Type B pancreatic cell (in vitro differentiated cells): ENCODE results near the gene TCF7L2. TPM values are rescaled to one million over a fixed set of nuclear protein-coding genes. Genes with fewer than 3 reads are reported as not detected.

Experiments used
- DNase-seq: peaks from one replicate; pipeline ENCODE4 v3.0.0; 2021; ENCODE audit warnings: mixed read lengths; ENCODE audit not compliant: unreplicated experiment; ENCODE audit errors: extremely low spot score
- H3K27ac Mint-ChIP-seq: 2 replicates; pipeline ENCODE4 v1.8.0; 2021; ENCODE audit warnings: mild to moderate bottlenecking, mixed read lengths
- H3K27me3 Mint-ChIP-seq: 2 replicates; pipeline ENCODE4 v1.8.0; 2021; ENCODE audit warnings: mixed read lengths
- H3K36me3 Mint-ChIP-seq: 2 replicates; pipeline ENCODE4 v1.8.0; 2021; ENCODE audit warnings: mixed read lengths
- H3K4me1 Mint-ChIP-seq: one replicate; pipeline ENCODE4 v1.8.0; 2021; ENCODE audit warnings: mixed read lengths; ENCODE audit not compliant: unreplicated experiment
- H3K4me3 Mint-ChIP-seq: 2 replicates; pipeline ENCODE4 v1.8.0; 2021; ENCODE audit warnings: mild to moderate bottlenecking, mixed read lengths
- H3K9me3 Mint-ChIP-seq: 2 replicates; pipeline ENCODE4 v1.8.0; 2021; ENCODE audit warnings: mixed read lengths
- CTCF ChIP-seq: fragments of 200-600 bp; sonication (generic); conservative IDR thresholded peaks from 2 replicates; pipeline ENCODE4 v1.5.0; 2021; ENCODE audit warnings: antibody characterized with exemption, mild to moderate bottlenecking
- total RNA-seq: library from RNA; stranded (reverse); gene quantifications from 2 replicates; pipeline ENCODE4 v1.2.1, GENCODE V29; 2021; ENCODE audit warnings: low replicate concordance

Gene TCF7L2
- total RNA-seq, 1 donor from 2014 or later = 39.7 TPM

- Mint-ChIP-seq H3K36me3 (peaks cover 28% of the 10 kb centered on the region), H3K27ac (no peak overlapping the region)
These were observed 46.4 kb downstream of the TCF7L2 start for GRCh38 chr10:112996462-112996861.

GRCh38 chr10:112999102-112999501 lies 49.1 kb downstream of the TCF7L2 start:
- no peak for DNase-seq
- TF ChIP-seq CTCF = no peak
- no peaks in the 10 kb centered on the region for H3K9me3 Mint-ChIP-seq
- peaks cover 60% of the 10 kb centered on the region for H3K4me1 Mint-ChIP-seq
- H3K4me3 Mint-ChIP-seq = no peak overlapping the region
- no peaks in the 10 kb centered on the region for H3K27me3 Mint-ChIP-seq
- no peak overlapping the region for H3K27ac Mint-ChIP-seq
- H3K36me3 Mint-ChIP-seq = peaks cover 31% of the 10 kb centered on the region

More at GRCh38 chr10:112996462-112996861, 46.4 kb downstream of the TCF7L2 start:
- no peak for TF ChIP-seq CTCF
- DNase-seq = no peak
- Mint-ChIP-seq H3K4me3 (no peak overlapping the region), H3K27me3 (no peaks in the 10 kb centered on the region), H3K9me3 (no peaks in the 10 kb centered on the region), H3K4me1 (peaks cover 42% of the 10 kb centered on the region)

GRCh38 chr10:113000442-113000841 lies 50.4 kb downstream of the TCF7L2 start:
- no peak for TF ChIP-seq CTCF
- Mint-ChIP-seq H3K4me1 (peaks cover 60% of the 10 kb centered on the region), H3K9me3 (no peaks in the 10 kb centered on the region), H3K27me3 (no peaks in the 10 kb centered on the region), H3K4me3 (peak overlapping the region; percentile 62), H3K36me3 (peaks cover 25% of the 10 kb centered on the region), H3K27ac (peak overlapping the region; percentile 93)
- no peak for DNase-seq

- Mint-ChIP-seq H3K27me3 (no peaks in the 10 kb centered on the region), H3K4me1 (peaks cover 59% of the 10 kb centered on the region), H3K4me3 (peak overlapping the region; percentile 62), H3K36me3 (peaks cover 19% of the 10 kb centered on the region), H3K9me3 (no peaks in the 10 kb centered on the region), H3K27ac (peak overlapping the region; percentile 93)
- peak; percentile 43 for TF ChIP-seq CTCF
- DNase-seq = no peak
These were observed 51.0 kb downstream of the TCF7L2 start for GRCh38 chr10:113000876-113001598.

DNA sequence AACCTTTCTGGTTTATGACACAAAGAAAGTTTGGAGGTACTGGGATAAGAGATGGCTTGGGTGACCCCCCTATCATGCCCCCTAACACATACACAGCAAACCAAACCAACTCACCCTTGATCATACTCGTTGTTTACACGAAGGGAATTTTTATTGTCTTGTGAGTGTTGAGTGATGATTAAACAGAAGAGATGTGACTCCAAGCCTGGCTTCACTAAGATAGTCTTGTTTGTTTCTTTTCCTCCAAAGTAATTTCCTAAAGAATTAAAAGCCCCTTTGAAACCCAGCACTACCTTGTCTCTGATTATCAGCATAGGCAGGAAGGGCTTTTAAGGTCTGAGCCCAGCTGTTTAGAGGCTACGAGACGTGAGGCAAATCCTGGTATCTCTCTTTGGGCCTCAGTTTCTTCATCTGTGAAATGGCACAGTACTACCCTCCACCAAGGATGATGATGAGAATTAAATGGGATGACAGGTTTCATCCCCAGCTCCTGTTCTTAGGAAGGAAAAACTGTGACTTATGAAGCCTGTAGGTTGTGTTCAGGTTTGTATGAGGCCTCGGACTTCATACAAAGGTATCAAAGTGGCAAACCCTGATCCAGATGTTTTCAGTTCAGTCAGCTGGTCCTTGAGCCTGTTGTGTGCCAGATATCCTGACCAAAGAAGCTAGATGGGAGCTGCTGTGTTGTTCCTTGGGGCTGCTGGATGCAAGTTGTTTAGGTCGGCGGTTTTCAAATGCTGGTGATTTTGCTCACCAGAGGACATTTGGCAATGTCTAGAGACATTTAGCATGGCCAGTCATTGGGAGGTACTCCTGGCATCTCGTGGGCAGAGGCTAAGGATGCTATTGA lies 51.8 kb downstream of the TCF7L2 start:
- TF ChIP-seq CTCF = no peak
- H3K27ac Mint-ChIP-seq = peak overlapping the region; percentile 93
- no peaks in the 10 kb centered on the region for H3K9me3 Mint-ChIP-seq
- no peaks in the 10 kb centered on the region for H3K27me3 Mint-ChIP-seq
- DNase-seq = no peak
- peaks cover 61% of the 10 kb centered on the region for H3K4me1 Mint-ChIP-seq
- peaks cover 18% of the 10 kb centered on the region for H3K36me3 Mint-ChIP-seq
- H3K4me3 Mint-ChIP-seq = no peak overlapping the region
